ENCODE results near the gene PAK4. TPM values are rescaled to one million over a fixed set of nuclear protein-coding genes. Genes with fewer than 3 reads are reported as not detected.

Gene PAK4
- total RNA-seq, 3 donors from 2014 or later (not counting 1 experiment from before 2014, with no cell fraction given), result 6.7 to 13.4 (median 11.8) TPM

DNA sequence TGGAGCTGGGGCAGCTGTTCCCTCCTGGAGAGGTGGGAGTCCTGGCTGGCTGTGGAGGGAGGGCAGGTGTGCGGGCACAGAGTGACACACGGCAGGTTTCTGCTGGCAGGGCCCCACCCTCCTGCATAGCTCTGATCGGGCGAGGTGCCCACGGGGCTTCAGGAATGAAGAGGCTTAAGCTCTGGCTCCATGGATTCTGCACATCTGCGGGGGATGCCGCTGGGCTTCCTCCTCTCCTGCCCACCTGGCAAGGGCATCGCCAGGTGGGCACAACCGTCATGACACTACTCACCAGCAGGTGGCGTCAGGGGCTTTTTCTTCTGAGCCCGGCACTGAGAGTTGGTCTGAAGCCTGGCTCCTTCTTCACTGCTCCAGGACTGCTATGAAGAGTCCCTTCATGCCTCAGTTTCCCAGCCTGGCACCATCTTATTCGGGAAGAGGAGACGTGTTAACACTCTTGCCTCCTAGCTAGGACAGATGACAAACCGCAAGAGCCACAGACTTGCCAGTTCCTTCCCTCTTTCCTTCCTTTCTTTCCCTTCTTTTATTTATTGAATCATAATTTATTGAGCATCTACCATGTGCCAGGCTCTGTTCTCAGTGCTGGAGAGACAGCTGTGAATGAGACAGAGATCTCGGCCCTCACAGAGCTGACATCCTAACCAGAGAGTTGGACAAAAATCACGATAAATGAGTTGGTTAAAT is 15.2 kb upstream of the PAK4 start:
- Mint-ChIP-seq H3K9me3 (no peaks in the 10 kb centered on the region), H3K4me3 (no peak overlapping the region), H3K27ac (no peak overlapping the region), H3K27me3 (ENCODE audit: low read depth in 2 of 2) (peaks cover 7% of the 10 kb centered on the region in 2 donors), H3K36me3 (no peaks in the 10 kb centered on the region), H3K4me1 (peaks cover 6 to 8% of the 10 kb centered on the region in 2 donors)
- Histone ChIP-seq H3K27me3 (ENCODE audit: control insufficient read depth, insufficient read depth, low read length) (no peaks in the 10 kb centered on the region), H3K4me1 (ENCODE audit: control insufficient read depth, insufficient read depth, low read length) (peaks cover 6% of the 10 kb centered on the region), H3K9me3 (ENCODE audit: control insufficient read depth, insufficient read depth, low read length) (no peaks in the 10 kb centered on the region), H3K36me3 (ENCODE audit: control insufficient read depth, insufficient read depth, low read length) (no peaks in the 10 kb centered on the region), H3K27ac (ENCODE audit: low read length) (no peak overlapping the region), H3K4me3 (ENCODE audit: low read length) (no peak overlapping the region)
- TF ChIP-seq, protein P1, sequence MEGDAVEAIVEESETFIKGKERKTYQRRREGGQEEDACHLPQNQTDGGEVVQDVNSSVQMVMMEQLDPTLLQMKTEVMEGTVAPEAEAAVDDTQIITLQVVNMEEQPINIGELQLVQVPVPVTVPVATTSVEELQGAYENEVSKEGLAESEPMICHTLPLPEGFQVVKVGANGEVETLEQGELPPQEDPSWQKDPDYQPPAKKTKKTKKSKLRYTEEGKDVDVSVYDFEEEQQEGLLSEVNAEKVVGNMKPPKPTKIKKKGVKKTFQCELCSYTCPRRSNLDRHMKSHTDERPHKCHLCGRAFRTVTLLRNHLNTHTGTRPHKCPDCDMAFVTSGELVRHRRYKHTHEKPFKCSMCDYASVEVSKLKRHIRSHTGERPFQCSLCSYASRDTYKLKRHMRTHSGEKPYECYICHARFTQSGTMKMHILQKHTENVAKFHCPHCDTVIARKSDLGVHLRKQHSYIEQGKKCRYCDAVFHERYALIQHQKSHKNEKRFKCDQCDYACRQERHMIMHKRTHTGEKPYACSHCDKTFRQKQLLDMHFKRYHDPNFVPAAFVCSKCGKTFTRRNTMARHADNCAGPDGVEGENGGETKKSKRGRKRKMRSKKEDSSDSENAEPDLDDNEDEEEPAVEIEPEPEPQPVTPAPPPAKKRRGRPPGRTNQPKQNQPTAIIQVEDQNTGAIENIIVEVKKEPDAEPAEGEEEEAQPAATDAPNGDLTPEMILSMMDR (IDR thresholded peaks at IDR 0.05), result peak; percentile 87
- DNase-seq, result peak; percentile 66 to 83
- intact Hi-C loops (cut with micrococcal nuclease), result loop anchor here (1.0 kb wide), 1 partner anchor 77 kb away; no protein-coding TSS in a partner anchor
- WGBS (ENCODE audit: insufficient coverage), result 23% methylated on average over 16 of the region's 16 CpGs
- peak; percentile 65 to 92 (median 88) for ATAC-seq

DNA sequence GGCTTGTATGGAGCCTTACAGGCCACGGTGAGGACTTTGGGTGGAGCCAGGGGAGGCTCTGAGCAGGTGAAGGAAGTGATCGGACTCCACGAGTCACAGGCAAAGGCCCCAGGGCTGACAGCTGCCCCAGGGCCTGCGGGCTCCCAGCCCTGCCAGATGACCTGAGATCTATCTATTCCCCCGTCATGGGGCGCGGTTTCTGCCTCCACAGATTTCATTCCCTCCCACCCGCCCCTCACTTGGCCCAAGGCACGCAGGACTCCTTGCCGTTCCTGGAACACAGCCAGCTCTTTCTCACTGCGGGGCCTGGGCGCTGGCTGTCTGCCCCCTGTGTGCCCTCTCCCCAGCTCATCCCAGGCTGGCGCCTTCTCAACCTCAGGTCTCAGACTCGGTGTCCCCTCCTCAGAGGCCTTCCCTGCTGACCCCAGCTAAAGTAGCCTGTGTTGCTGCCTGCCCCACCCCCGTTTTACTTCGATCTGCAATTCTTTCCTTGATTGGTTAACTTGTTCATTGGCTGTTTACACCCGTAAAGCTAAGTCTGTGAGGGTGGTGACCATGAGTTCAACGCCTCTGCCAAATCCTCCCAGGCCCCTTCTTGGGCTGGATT is 13.9 kb upstream of the PAK4 start:
- TF ChIP-seq, protein P1 (IDR thresholded peaks at IDR 0.05), result no peak
- no peaks in the 10 kb centered on the region for H3K9me3 ChIP-seq (ENCODE audit: control insufficient read depth, insufficient read depth, low read length)
- ATAC-seq, result no peak

DNA sequence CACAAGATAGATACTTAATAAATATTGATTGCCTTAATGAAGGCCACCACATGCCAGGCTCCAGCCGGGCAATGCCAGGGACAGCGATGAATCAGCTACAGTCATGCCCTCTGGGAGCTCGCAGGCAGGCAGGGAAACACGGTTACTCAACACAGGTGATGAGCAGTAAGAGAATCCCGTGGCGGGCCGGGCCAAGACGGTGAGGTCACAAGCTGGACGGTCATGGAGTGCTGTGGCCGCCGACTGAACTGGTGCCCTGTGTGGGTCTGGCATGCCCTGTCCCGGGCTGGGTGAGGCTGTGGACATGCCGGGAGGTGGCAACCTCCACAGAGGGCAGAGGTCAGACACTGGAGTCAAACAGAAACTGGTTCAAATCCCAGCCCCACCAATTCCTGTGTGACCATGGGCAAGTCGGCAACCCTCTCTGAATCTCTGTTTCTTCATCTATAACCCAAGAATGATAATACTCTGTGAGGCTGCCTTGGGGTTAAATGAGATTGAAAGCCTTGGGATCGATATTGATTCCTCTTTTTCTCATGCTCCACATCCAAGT is 13.2 kb upstream of the PAK4 start:
- Histone ChIP-seq H3K27ac (ENCODE audit: low read length) (no peak overlapping the region), H3K4me3 (ENCODE audit: low read length) (no peak overlapping the region), H3K36me3 (ENCODE audit: control insufficient read depth, insufficient read depth, low read length) (no peaks in the 10 kb centered on the region), H3K4me1 (ENCODE audit: control insufficient read depth, insufficient read depth, low read length) (peaks cover 6% of the 10 kb centered on the region), H3K27me3 (ENCODE audit: control insufficient read depth, insufficient read depth, low read length) (no peaks in the 10 kb centered on the region), H3K9me3 (ENCODE audit: control insufficient read depth, insufficient read depth, low read length) (no peaks in the 10 kb centered on the region)
- no peak for ATAC-seq
- H3K27me3 Mint-ChIP-seq (ENCODE audit: low read depth in 2 of 2), result peaks cover 0 to 7% of the 10 kb centered on the region in 2 donors
- no peak overlapping the region for H3K4me3 Mint-ChIP-seq
- H3K27ac Mint-ChIP-seq, result no peak overlapping the region
- H3K9me3 Mint-ChIP-seq, result no peaks in the 10 kb centered on the region
- intact Hi-C loops (cut with micrococcal nuclease), result no loop called here
- 89% methylated on average over 14 of the region's 15 CpGs for WGBS (ENCODE audit: insufficient coverage)
- TF ChIP-seq, protein P1 (IDR thresholded peaks at IDR 0.05), result no peak
- no peak for DNase-seq
- peaks cover 6 to 8% of the 10 kb centered on the region in 2 donors for H3K4me1 Mint-ChIP-seq
- no peaks in the 10 kb centered on the region for H3K36me3 Mint-ChIP-seq

More for the DNA sequence above, 13.9 kb upstream of the PAK4 start:
- intact Hi-C loops (cut with micrococcal nuclease), result no loop called here
- 72% methylated on average over 17 of the region's 18 CpGs for WGBS (ENCODE audit: insufficient coverage)
- Histone ChIP-seq H3K4me3 (ENCODE audit: low read length) (no peak overlapping the region), H3K27me3 (ENCODE audit: control insufficient read depth, insufficient read depth, low read length) (no peaks in the 10 kb centered on the region), H3K27ac (ENCODE audit: low read length) (no peak overlapping the region), H3K4me1 (ENCODE audit: control insufficient read depth, insufficient read depth, low read length) (peaks cover 6% of the 10 kb centered on the region), H3K36me3 (ENCODE audit: control insufficient read depth, insufficient read depth, low read length) (no peaks in the 10 kb centered on the region)
- Mint-ChIP-seq H3K9me3 (no peaks in the 10 kb centered on the region), H3K4me3 (no peak overlapping the region), H3K27me3 (ENCODE audit: low read depth in 2 of 2) (peaks cover 0 to 7% of the 10 kb centered on the region in 2 donors), H3K4me1 (peaks cover 6 to 8% of the 10 kb centered on the region in 2 donors), H3K36me3 (no peaks in the 10 kb centered on the region), H3K27ac (no peak overlapping the region)
- no peak for DNase-seq
